SK-N-MC (cell line): ENCODE results near the gene ELOA.

Experiments
- EZH2 ChIP-seq: fragments of 200-600 bp; sonication (generic); IDR thresholded peaks from one replicate; pipeline ENCODE4 v1.6.1; 2017; ENCODE audit warnings: antibody characterized with exemption
- POLR2AphosphoS5 ChIP-seq: IDR thresholded peaks from 2 replicates; pipeline ENCODE4 v1.6.1; 2012; ENCODE audit warnings: mild to moderate bottlenecking, low read depth, low read length, borderline replicate concordance

DNA sequence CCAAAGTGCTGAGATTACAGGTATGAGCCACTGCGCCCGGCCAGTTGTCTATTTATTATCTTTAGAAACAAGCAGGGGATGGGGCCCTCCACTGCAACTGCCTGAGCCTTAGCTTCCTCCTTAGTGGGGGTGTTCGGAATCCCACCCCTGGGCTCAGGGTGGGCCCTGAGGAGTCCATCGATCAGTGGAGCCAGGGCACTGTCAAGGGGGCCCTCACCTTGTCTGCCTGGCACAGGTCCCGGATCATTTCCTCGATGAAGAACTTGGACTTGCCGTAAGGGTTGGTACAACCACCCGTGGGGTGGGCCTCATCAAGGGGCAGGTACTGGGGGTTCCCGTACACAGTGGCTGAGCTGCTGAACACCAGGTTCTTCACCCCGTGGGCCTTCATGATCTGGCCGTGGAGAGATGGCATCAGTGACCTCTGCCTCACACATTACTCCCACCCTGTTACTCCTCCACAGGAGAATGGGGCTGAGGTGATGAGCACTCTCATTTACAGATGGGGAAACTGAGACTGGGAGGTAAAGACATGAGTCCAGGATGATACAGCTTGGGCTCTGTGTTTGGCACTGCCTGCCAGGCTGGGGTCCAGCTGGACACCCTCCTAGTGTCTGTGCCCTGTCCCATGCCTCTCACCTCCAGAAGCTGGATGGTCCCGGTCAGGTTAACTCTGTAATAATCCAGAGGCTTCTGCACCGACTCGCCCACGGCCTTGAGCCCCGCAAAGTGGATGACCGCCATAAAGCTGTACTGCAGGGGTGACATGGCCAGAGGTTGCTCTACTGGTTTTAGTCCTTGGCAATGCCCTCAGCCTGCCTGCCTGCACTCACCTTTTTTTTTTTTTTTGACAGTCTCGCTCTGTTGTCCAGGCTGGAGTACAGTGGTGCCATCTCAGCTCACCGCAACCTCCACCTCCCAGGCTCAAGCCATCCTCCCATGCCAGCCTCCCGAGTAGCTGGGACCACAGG is 54.5 kb downstream of the ELOA start:
- TF ChIP-seq POLR2AphosphoS5: no peak
- no peak for TF ChIP-seq EZH2
